Activated CD8-positive, alpha-beta memory T cell treated with anti-CD3 and anti-CD28 coated beads, Interleukin-2, amount 50 U/mL, for 1 hour (primary cell): ENCODE data around the gene CDC42.

Source experiments
- DNase-seq: peaks from one replicate; pipeline ENCODE4 v3.0.0-alpha.2; 2020; ENCODE audit errors: extremely low read depth

The CDC42 gene

DNA sequence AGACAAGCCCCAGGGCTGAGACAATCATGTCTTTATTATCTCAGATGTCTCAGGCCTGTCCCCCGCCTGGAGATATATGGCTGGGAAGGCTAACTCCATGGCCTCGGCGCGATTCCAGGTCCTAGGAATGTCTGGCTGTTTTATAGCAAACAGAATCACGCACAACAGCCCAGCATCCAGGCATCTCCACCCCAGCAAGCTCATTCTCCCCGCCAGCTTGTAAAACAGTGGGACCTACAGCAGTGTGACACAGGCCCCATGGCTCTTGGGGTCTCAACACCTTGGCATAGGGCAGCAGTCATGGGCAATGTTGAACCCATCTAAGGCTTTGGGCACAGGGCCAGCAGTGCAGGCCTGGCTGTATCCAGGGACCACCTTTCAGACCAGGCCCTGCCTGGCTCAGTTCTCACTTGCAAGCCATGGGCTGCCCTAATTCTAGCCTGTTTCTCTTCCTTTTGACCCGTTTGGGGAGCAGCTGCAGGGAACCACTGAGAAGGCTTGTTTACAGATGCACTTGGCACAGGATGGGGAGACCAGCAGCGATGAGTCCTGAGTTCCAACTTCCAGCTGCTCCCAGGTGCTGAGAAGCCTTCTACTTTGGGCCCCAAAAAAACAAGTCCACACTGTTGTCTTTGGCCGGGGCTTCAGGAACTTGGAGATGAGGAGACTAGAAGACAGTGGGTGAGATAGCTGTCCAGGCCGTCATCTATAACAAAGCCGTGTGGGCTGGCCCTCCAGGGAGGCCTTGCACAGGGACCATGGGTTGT is 56.0 kb downstream of the CDC42 start:
- no peak for DNase-seq

DNA sequence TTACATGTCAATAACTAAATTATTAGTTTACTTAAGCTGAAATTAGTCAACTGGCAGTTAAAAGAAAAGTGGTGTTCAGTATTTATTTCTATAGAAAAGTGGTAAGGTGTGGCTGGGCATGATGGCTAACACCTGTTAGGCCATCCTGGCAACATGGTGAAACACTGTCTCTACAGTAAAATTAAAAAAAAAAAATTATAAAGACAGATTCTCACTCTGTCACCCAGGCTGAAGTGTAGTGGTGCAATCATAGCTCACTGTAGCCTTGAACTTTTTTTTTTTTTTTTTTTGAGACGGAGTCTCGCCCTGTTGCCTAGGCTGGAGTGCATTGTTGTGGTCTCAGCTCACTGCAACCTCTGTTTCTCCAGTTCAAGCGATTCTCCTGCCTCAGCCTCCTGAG is 57.5 kb downstream of the CDC42 start:
- no peak for DNase-seq

DNA sequence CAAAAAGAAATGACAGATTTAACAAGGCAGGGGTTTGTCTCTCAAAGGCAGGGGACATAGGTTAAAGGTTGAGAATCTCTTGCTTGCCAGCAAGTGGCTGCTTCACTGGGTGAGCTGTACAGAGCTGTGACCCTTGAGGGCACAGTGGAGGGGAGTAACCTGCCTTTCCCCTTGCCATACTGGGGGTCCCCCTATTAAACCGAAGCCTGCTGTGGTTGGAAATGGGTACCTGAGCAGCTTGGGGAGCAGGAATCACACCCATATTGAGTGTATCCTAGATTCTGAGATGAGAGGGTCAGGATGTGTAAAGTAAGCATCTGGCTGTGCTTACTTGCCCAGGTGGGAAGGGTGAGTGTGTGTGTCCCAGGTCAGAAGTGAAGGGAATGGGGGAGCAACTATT is 58.6 kb downstream of the CDC42 start:
- no peak for DNase-seq

GRCh38 chr1:22111620-22112019 is 59.1 kb downstream of the CDC42 start:
- no peak for DNase-seq

GRCh38 chr1:22112554-22112953 is 60.0 kb downstream of the CDC42 start:
- no peak for DNase-seq

GRCh38 chr1:22114083-22115012 is 61.8 kb downstream of the CDC42 start:
- no peak for DNase-seq

DNA sequence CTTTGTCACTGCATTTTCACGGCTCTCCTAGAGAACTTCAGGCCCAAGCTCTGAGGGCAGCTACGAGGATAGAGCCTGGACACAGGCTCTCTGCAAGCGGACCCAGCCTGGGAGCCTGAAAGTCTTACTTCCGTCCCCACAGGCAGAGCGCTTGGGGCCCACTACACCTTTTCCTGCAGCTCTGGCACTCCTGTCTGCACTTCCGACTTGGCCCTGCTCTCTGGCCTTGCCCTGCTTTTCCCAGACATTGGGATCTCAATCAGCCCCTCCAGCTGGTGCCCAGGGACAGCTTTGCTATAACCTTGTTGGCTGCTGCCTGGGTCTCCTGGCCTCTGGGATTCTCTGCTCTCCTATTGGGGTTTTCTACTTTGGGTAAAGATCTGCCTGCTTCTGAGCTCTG is 62.8 kb downstream of the CDC42 start:
- no peak for DNase-seq

GRCh38 chr1:22117238-22117637 is 64.7 kb downstream of the CDC42 start:
- no peak for DNase-seq

GRCh38 chr1:22117851-22118250 is 65.3 kb downstream of the CDC42 start:
- DNase-seq, result no peak

GRCh38 chr1:22118291-22118992 is 65.9 kb downstream of the CDC42 start:
- no peak for DNase-seq

GRCh38 chr1:22119626-22120468 is 67.3 kb downstream of the CDC42 start:
- DNase-seq, result no peak

DNA sequence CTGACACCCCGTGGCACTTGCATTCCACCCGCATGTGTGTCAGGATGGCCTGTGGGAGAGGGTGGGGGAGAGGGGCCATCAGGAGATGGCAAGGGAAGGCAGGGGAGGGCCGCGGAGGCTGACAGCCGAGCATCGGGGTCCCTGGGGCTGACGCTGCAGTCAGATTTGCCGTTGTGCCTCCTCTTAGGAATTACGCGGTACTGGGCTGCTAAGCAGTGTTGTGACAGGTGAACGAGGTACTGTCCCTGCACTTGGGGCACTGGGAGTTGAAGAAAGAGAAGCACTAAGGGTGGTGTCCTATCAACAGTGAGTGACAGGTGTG is 67.9 kb downstream of the CDC42 start:
- no peak for DNase-seq

GRCh38 chr1:22121421-22121911 is 69.0 kb downstream of the CDC42 start:
- DNase-seq, result no peak

- DNase-seq, result no peak
These were observed 70.0 kb downstream of the CDC42 start for GRCh38 chr1:22122273-22123070.

DNA sequence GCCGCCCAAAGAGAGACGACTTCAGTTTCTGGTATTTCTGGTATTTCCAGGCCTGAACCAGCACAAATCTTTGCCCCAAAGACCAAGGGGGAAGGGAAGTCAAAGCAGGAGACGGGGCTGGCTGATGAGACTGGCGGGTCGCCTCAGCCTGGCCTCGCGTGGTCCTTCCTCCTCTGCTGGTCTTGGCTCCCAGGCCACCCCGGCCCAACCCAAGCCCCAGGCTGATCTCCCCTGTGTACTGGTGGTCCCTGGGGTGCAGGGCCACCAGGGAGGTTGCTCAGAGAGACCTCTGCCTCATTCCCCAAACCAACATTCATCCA is 70.5 kb downstream of the CDC42 start:
- DNase-seq, result no peak

DNA sequence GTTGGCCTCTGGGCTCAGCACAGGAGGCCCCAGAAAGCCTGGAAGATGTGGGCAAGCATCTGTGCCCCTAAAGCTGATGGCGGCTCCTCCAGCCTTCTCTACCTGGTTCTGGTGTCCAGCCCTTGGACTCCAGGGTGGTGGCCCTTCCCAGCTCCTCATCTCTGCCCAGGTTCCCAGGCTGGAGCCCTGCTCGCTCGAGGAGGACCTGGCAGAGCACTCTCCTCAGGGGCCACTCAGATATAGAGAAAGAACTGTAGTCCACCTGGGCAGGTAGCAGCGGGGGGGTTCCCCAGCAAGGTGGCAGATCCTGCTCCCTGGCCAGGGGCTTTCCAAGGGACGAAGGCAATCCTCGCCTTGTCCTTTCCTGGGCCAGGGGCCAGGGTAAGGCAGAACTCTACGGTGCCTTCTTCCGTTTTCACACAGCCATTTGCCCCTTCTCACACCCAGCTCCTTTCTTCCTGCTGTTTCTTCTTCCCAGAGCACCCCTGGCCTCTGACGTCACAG is 71.4 kb downstream of the CDC42 start:
- no peak for DNase-seq

- DNase-seq, result no peak
These were observed 72.2 kb downstream of the CDC42 start for GRCh38 chr1:22124592-22125229.

DNA sequence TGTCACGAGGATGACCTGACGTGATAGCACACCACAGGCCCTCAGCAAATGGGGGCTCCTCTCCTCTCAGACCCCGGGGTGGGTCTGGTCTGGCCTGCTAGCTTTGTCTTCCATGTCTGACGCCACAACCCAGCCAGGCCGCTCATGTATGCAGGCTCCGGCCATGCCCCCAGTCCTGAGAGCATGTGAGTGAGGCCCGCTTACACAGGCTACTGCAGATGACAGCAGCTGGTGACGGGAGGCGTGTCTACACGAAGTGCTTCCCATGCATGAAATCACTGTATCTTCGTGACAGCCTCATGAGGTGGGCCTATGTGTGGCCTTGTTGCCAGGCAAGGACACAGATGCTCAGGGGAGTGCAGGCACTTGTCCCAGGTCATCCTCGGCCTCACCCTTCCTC is 74.0 kb downstream of the CDC42 start:
- DNase-seq, result no peak

DNA sequence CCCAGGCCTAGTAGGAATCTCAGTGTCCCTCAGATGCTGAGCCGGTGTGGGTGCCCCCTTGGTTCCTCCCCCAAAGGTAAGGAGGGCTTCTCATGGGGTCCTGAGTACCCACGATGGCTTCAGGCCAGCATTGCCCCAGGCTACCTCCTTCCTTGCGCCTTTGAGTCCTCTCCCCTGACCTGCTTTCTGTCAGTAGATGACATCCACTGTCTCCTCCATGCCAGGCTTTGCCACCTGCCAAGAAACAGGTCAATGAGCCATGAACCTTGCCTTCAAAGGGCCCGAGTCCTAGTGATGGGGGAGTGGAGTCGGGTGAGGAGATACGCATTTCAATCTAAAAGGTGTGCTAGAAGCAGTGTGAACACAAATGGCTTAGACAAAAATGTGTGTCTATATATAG is 74.7 kb downstream of the CDC42 start:
- no peak for DNase-seq

DNA sequence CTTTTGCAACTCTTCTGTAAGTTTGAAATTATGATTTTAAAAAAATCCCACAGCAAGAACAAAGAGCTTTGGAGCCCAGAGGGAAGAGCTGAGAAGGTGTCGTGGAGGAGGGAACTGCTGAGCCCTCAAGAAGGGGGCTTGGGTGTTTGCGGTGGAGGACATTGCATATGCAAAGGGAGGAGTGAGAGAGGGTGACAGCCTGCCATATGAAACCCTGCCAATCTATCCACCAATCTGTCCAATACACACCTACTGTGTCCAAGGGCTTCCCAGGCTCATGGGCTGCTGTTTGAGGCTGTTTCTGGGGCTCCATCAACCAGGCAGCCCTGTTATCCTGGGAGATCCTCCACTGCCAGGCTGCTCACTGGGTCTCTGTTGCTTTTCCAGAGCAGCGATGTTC is 75.2 kb downstream of the CDC42 start:
- DNase-seq, result no peak
